HepG2 (cell line): Measurements from ENCODE around the gene UQCRC2. TPM values are rescaled to one million over a fixed set of nuclear protein-coding genes. Genes with fewer than 3 reads are reported as not detected.
A peak's percentile ranks its signal among the peaks of the same experiment; 100 is the strongest.

Source experiments
- IKZF5 ChIP-seq: IDR thresholded peaks from 2 replicates; pipeline ENCODE4 v1.6.1; 2018; ENCODE audit warnings: missing genetic modification reagents, mild to moderate bottlenecking, missing compliant biosample characterization
- PAXIP1 ChIP-seq: sonication (generic); formaldehyde crosslinking; conservative IDR thresholded peaks from 2 replicates; pipeline ENCODE4 v1.4.0; 2020; ENCODE audit warnings: mild to moderate bottlenecking, missing genetic modification reagents, moderate library complexity
- TRAFD1 ChIP-seq: sonication (generic); formaldehyde crosslinking; IDR thresholded peaks from 2 replicates; pipeline ENCODE4 v1.5.1; 2020; ENCODE audit warnings: missing genetic modification reagents, mild to moderate bottlenecking, borderline replicate concordance
- WIZ ChIP-seq: sonication (generic); formaldehyde crosslinking; IDR thresholded peaks from 2 replicates; pipeline ENCODE4 v1.5.1; 2020; ENCODE audit warnings: mild to moderate bottlenecking, missing genetic modification reagents
- ZNF276 ChIP-seq: sonication (generic); formaldehyde crosslinking; IDR thresholded peaks from 2 replicates; pipeline ENCODE4 v1.4.0; 2020; ENCODE audit warnings: mild to moderate bottlenecking, low read depth, missing genetic modification reagents
- ZNF576 ChIP-seq: sonication (generic); formaldehyde crosslinking; IDR thresholded peaks from 2 replicates; pipeline ENCODE4 v1.4.0; 2020; ENCODE audit warnings: mild to moderate bottlenecking, missing genetic modification reagents
- ZNF646 ChIP-seq: sonication (generic); formaldehyde crosslinking; IDR thresholded peaks from 2 replicates; pipeline ENCODE4 v1.9.0; 2021; ENCODE audit warnings: mild to moderate bottlenecking, missing genetic modification reagents
- polyA plus RNA-seq, 8 experiments: library from polyadenylated mRNA; depleted of rRNA in 3 of 8; stranded (reverse) in 7 of 8; unstranded in 1 of 8; fragments of >200 nt; fragmentation: Illumina TruSeq in 4 of 8; extraction: Trizol in 4 of 8; gene quantifications; 2 replicates each; pipeline versions ENCODE4 v1.2.1 to v1.2.3, GENCODE V29; 2011 to 2016; ENCODE audit warnings: low read depth in 4 of 8, missing spikeins in 1 of 8, mixed read lengths in 1 of 8; ENCODE audit not compliant: insufficient read depth in 1 of 8
- total RNA-seq, 5 experiments: library from RNA; depleted of rRNA; stranded (reverse); fragments of >200 nt; fragmentation: Illumina TruSeq; extraction: Trizol; gene quantifications; 2 replicates each; pipeline ENCODE4 v1.2.3, GENCODE V29; 2016; ENCODE audit warnings: low read depth in 1 of 5
- TF ChIP-seq, protein P1 (sequence below), 2 experiments: sonication (generic) in 1 of 2; formaldehyde crosslinking in 1 of 2; IDR thresholded peaks; 2 replicates each; pipeline versions ENCODE4 v1.4.0 to v1.6.1; 2018 to 2020; ENCODE audit warnings: missing genetic modification reagents in 2 of 2, borderline replicate concordance in 1 of 2, low read depth in 1 of 2, mild to moderate bottlenecking in 1 of 2, missing biosample characterization in 1 of 2

The UQCRC2 gene
- total and polyA plus RNA-seq, 2 of the 13 experiments (the other 11 are each of a cell fraction or from before 2014, with no cell fraction given), result 442 to 536 TPM

- 0 out of 2 replicates have a peak, but pooled peaks have one; percentile 30 for TF ChIP-seq IKZF5 (CRISPR knock-in tag)
- TF ChIP-seq, protein P1, sequence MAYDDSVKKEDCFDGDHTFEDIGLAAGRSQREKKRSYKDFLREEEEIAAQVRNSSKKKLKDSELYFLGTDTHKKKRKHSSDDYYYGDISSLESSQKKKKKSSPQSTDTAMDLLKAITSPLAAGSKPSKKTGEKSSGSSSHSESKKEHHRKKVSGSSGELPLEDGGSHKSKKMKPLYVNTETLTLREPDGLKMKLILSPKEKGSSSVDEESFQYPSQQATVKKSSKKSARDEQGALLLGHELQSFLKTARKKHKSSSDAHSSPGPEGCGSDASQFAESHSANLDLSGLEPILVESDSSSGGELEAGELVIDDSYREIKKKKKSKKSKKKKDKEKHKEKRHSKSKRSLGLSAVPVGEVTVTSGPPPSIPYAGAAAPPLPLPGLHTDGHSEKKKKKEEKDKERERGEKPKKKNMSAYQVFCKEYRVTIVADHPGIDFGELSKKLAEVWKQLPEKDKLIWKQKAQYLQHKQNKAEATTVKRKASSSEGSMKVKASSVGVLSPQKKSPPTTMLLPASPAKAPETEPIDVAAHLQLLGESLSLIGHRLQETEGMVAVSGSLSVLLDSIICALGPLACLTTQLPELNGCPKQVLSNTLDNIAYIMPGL (CRISPR knock-in tag; IDR thresholded peaks at IDR 0.05; ENCODE audit: borderline replicate concordance in 1 of 2, low read depth in 1 of 2), result peak; percentile 23 to 62; a peak in 2 of 4 replicates
- TF ChIP-seq ZNF276, result no peak
- no peak for TF ChIP-seq PAXIP1 (CRISPR knock-in tag)
- peak; percentile 78; the same call in 1 of the 2 replicates for TF ChIP-seq ZNF646
- 0 out of 2 replicates have a peak, but pooled peaks have one; percentile 51 for TF ChIP-seq ZNF576 (CRISPR knock-in tag)
- TF ChIP-seq WIZ (CRISPR knock-in tag), result no peak
- TF ChIP-seq TRAFD1 (CRISPR knock-in tag), result no peak
Observed at GRCh38 chr16:21950782-21951521, 2.2 kb upstream of the UQCRC2 start (continued).
